ENCODE results near the gene PARD3. TPM values are rescaled to one million over a fixed set of nuclear protein-coding genes. Genes with fewer than 3 reads are reported as not detected.

The PARD3 gene
- total RNA-seq, 1 experiment from 2014 or later = 51.8 TPM

GRCh38 chr10:34609287-34609940, 205.7 kb downstream of the PARD3 start:
- H3K4me1 Mint-ChIP-seq = peaks cover 39% of the 10 kb centered on the region
- ATAC-seq = peak; percentile 56

More at GRCh38 chr10:34609287-34609940, 205.7 kb downstream of the PARD3 start:
- TF ChIP-seq ATF6 (CRISPR knock-in tag; IDR thresholded peaks at IDR 0.05) (no peak), ZNF512 (CRISPR knock-in tag; IDR thresholded peaks at IDR 0.05; ENCODE audit: borderline replicate concordance) (no peak), OVOL2 (CRISPR knock-in tag; IDR thresholded peaks at IDR 0.05; ENCODE audit: borderline replicate concordance) (no peak), GRHL2 (CRISPR knock-in tag; IDR thresholded peaks at IDR 0.05; ENCODE audit: insufficient replicate concordance, severe bottlenecking) (no peak), ZNF396 (CRISPR knock-in tag; IDR thresholded peaks at IDR 0.05; ENCODE audit: borderline replicate concordance) (no peak), NFATC4 (CRISPR knock-in tag; IDR thresholded peaks at IDR 0.05) (no peak), MXD4 (CRISPR knock-in tag; IDR thresholded peaks at IDR 0.05; ENCODE audit: borderline replicate concordance) (no peak), ZNF232 (CRISPR knock-in tag; IDR thresholded peaks at IDR 0.05) (no peak), ZBTB43 (CRISPR knock-in tag; IDR thresholded peaks at IDR 0.05) (no peak), CDX4 (CRISPR knock-in tag; IDR thresholded peaks at IDR 0.05; ENCODE audit: borderline replicate concordance) (no peak), ZNF121 (CRISPR knock-in tag; IDR thresholded peaks at IDR 0.05) (no peak), CREB1 (CRISPR knock-in tag; IDR thresholded peaks at IDR 0.05) (no peak), ZNF425 (CRISPR knock-in tag; conservative IDR thresholded peaks at IDR 0.05) (no peak), ZNF671 (CRISPR knock-in tag; IDR thresholded peaks at IDR 0.05) (no peak), FOXP4 (CRISPR knock-in tag; IDR thresholded peaks at IDR 0.05) (no peak)
- Mint-ChIP-seq H3K4me3 (no peak overlapping the region), H3K36me3 (no peaks in the 10 kb centered on the region), H3K9me3 (no peaks in the 10 kb centered on the region), H3K27me3 (ENCODE audit: low read depth) (no peaks in the 10 kb centered on the region), H3K27ac (no peak overlapping the region)
- ChIA-PET POLR2A (no interaction called here), CTCF (no interaction called here)
- no peak for DNase-seq (ENCODE audit: low spot score)
